Brain microvascular endothelial cell (primary cell): ENCODE results near the gene VPS41.

Experiments
- DNase-seq: peaks from one replicate; pipeline ENCODE4 v3.0.0-alpha.2; 2020
- H3K27ac ChIP-seq: fragments of 250-450 bp; sonication (Bioruptor Pico); 2 replicates; pipeline ENCODE4 v1.5.1; 2020; ENCODE audit warnings: mild to moderate bottlenecking, moderate library complexity
- H3K27me3 ChIP-seq: fragments of 250-450 bp; sonication (Bioruptor Pico); replicated peaks from 2 replicates; pipeline ENCODE4 v1.5.1; 2020; ENCODE audit warnings: mild to moderate bottlenecking
- H3K36me3 ChIP-seq: fragments of 250-450 bp; sonication (Bioruptor Pico); replicated peaks from 2 replicates; pipeline ENCODE4 v1.5.1; 2020; ENCODE audit warnings: mild to moderate bottlenecking
- H3K4me3 ChIP-seq: 2 replicates; pipeline ENCODE4 v1.5.1; 2011; ENCODE audit warnings: low read depth, mild to moderate bottlenecking, control low read depth, low read length, moderate library complexity
- CTCF ChIP-seq: IDR thresholded peaks from 2 replicates; pipeline ENCODE4 v1.5.1; 2011; ENCODE audit warnings: low read depth, mild to moderate bottlenecking, moderate library complexity, low read length, control low read depth, inconsistent platforms; ENCODE audit errors: missing control alignments
- in situ Hi-C: cut with HindIII; loops from 2 replicates; pipeline ENCODE4 v1.10.0; 2017; ENCODE audit warnings: low sequenced_read_pairs, low pct_ligation_motif_present

VPS41 gene

DNA sequence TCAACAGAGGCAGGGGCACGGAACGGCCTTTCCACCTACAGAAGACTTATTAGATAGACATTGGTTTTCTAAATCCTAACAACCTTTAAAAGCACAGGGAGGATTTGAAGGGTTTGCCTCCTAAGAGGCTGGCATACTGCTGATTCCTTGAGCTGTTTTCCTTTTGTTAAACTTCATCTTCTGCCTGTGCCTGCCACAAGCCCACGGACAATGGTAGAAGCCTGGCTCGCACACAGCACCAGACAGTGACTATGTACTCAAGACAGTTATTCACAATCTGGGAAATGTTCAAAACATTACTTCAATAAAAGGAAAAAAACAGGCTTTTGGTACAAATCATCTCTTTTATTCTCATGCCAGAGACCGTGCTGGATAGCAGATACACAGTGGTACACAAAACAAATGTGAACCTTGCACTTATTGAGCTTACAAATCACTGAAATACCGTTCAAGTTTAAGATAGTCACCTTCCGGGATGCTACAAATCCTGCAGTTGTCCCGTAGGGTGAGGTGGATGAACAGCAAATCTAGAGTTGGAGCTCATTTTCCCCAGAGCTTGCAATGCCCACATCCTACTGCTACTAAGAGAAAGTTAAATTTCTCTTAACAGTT is 63.9 kb downstream of the VPS41 start:
- no peak for DNase-seq
- TF ChIP-seq CTCF, result no peak
- H3K36me3 ChIP-seq, result no peaks in the 10 kb centered on the region
- H3K27ac ChIP-seq, result no peak overlapping the region
- no peaks in the 10 kb centered on the region for H3K27me3 ChIP-seq
- H3K4me3 ChIP-seq, result no peak overlapping the region
- in situ Hi-C loops, result no loop called here

GRCh38 chr7:38842746-38843145 is 66.2 kb downstream of the VPS41 start:
- DNase-seq, result no peak
- in situ Hi-C loops, result no loop called here

GRCh38 chr7:38840736-38841460 is 68.1 kb downstream of the VPS41 start:
- DNase-seq, result peak; percentile 77
- H3K4me3 ChIP-seq, result no peak overlapping the region
- in situ Hi-C loops, result no loop called here
- no peaks in the 10 kb centered on the region for H3K36me3 ChIP-seq
- TF ChIP-seq CTCF, result no peak
- no peaks in the 10 kb centered on the region for H3K27me3 ChIP-seq
- peak overlapping the region; percentile 30 for H3K27ac ChIP-seq

More at GRCh38 chr7:38842746-38843145, 66.2 kb downstream of the VPS41 start:
- H3K27ac ChIP-seq, result no peak overlapping the region
- no peak overlapping the region for H3K4me3 ChIP-seq
- no peak for TF ChIP-seq CTCF
- no peaks in the 10 kb centered on the region for H3K27me3 ChIP-seq
- H3K36me3 ChIP-seq, result no peaks in the 10 kb centered on the region

GRCh38 chr7:38839851-38840250 is 69.1 kb downstream of the VPS41 start:
- H3K27me3 ChIP-seq, result no peaks in the 10 kb centered on the region
- in situ Hi-C loops, result no loop called here
- H3K27ac ChIP-seq, result no peak overlapping the region
- no peak for TF ChIP-seq CTCF
- no peak for DNase-seq
- no peak overlapping the region for H3K4me3 ChIP-seq
- no peaks in the 10 kb centered on the region for H3K36me3 ChIP-seq

GRCh38 chr7:38838725-38839385 is 70.1 kb downstream of the VPS41 start:
- in situ Hi-C loops, result no loop called here
- no peaks in the 10 kb centered on the region for H3K27me3 ChIP-seq
- H3K36me3 ChIP-seq, result no peaks in the 10 kb centered on the region
- TF ChIP-seq CTCF, result no peak
- H3K4me3 ChIP-seq, result no peak overlapping the region
- no peak overlapping the region for H3K27ac ChIP-seq
- DNase-seq, result no peak
